Gastroesophageal sphincter (tissue), 4 donors: ENCODE data around the gene TBCK. TPM values are rescaled to one million over a fixed set of nuclear protein-coding genes. Genes with fewer than 3 reads are reported as not detected.

ENCODE experiments used
- ATAC-seq: fragments of 150-250 bp; one replicate; pipeline ENCODE4 v1.9.1; 2016; ENCODE audit warnings: mild to moderate bottlenecking, moderate library complexity
- H3K27ac ChIP-seq, 4 donors: fragments of 200-600 bp; sonication (generic) in 3 of 4; 1 replicate in 3 of 4; 2 replicates in 1 of 4; pipeline ENCODE4 v1.5.1; 2016 to 2019
- H3K27me3 ChIP-seq: fragments of 200-600 bp; sonication (generic); one replicate; pipeline ENCODE4 v1.5.1; 2019
- H3K36me3 ChIP-seq, 2 donors: fragments of 200-600 bp; sonication (generic); one replicate each; pipeline ENCODE4 v1.5.1; 2019; ENCODE audit warnings: control low read depth in 1 of 2
- H3K4me1 ChIP-seq, 3 donors: fragments of 200-600 bp; sonication (generic); 1 replicate in 2 of 3; 2 replicates in 1 of 3; pipeline ENCODE4 v1.5.1; 2016 to 2019; ENCODE audit warnings: control low read depth in 2 of 3
- H3K4me3 ChIP-seq, 2 donors: fragments of 200-600 bp; sonication (generic); one replicate each; pipeline ENCODE4 v1.5.1; 2019; ENCODE audit warnings: mild to moderate bottlenecking in 1 of 2, moderate library complexity in 1 of 2
- H3K9me3 ChIP-seq, 3 donors: fragments of 200-600 bp; sonication (generic); one replicate each; pipeline ENCODE4 v1.5.1; 2017 to 2019; ENCODE audit warnings: control low read depth in 2 of 3
- CTCF ChIP-seq, 4 experiments: fragments of 200-600 bp in 2 of 4; fragments of 450-650 bp in 2 of 4; sonication (generic) in 1 of 4; IDR thresholded peaks; one replicate each; pipeline ENCODE4 v1.5.1; 2017 to 2019; ENCODE audit warnings: antibody characterized with exemption in 4 of 4, mild to moderate bottlenecking in 2 of 4, moderate library complexity in 2 of 4
- EP300 ChIP-seq: sonication (generic); formaldehyde crosslinking; IDR thresholded peaks from one replicate; pipeline ENCODE4 v1.6.1; 2017; ENCODE audit warnings: antibody characterized with exemption, mild to moderate bottlenecking
- POLR2A ChIP-seq, 2 donors: fragments of 450-650 bp; IDR thresholded peaks; one replicate each; pipeline ENCODE4 v1.6.1; 2017; ENCODE audit warnings: antibody characterized with exemption in 2 of 2, mild to moderate bottlenecking in 2 of 2, moderate library complexity in 1 of 2
- POLR2AphosphoS5 ChIP-seq: sonication (generic); formaldehyde crosslinking; IDR thresholded peaks from one replicate; pipeline ENCODE4 v1.6.1; 2017; ENCODE audit warnings: antibody characterized with exemption
- WGBS, 2 donors: methylation state at CpG; one replicate each; pipeline ENCODE4 v1.1.5; 2018; ENCODE audit warnings: low coverage in 1 of 2; 5-methylcytosine and 5-hydroxymethylcytosine counted together
- total RNA-seq, 4 donors: library from RNA; depleted of rRNA; stranded (reverse); fragments of >200 nt; gene quantifications; one replicate each; pipeline ENCODE4 v1.1.0, GENCODE V29; 2016

The TBCK gene
- total RNA-seq, 4 donors from 2014 or later = 18.9 to 42.0 (median 20.9) TPM

DNA sequence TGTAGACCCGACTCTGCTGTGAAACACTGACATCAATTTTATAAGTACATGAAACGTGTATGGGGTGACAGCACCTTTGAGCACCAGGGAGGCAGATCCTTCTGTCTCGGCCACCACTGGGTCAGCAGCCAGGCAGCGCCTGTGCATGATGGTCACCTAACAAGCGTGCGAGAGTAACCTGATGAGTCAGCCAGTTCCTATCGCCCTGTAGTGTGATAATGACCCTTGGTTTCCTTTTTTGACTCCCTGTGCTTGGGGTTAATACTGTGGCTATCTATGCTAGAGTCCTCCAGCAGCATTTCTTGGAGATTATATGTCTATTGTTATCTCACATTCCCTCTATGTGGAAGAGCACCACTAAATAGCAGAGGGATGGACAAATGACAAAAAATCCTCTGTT lies 319.2 kb downstream of the TBCK start:
- no peak overlapping the region for H3K27ac ChIP-seq
- no peak overlapping the region for H3K4me3 ChIP-seq
- no peak for ATAC-seq
- 59 to 82% methylated on average over 3 to 7 of the region's 7 CpGs for WGBS, 2 donors
- peaks cover 0 to 14% (median 3%) of the 10 kb centered on the region in 3 donors for H3K4me1 ChIP-seq
- H3K27me3 ChIP-seq = no peaks in the 10 kb centered on the region
- H3K36me3 ChIP-seq = no peaks in the 10 kb centered on the region
- TF ChIP-seq EP300 (no peak), POLR2AphosphoS5 (no peak), CTCF (IDR thresholded peaks at IDR 0.05) (no peak), POLR2A (IDR thresholded peaks at IDR 0.05) (no peak)
- no peaks in the 10 kb centered on the region for H3K9me3 ChIP-seq

- WGBS, 2 donors = 80 to 90% methylated on average over 2 to 3 of the region's 5 CpGs
- TF ChIP-seq POLR2AphosphoS5 (no peak), EP300 (no peak), CTCF (IDR thresholded peaks at IDR 0.05) (no peak), POLR2A (IDR thresholded peaks at IDR 0.05) (no peak)
Measured at GRCh38 chr4:105994841-105995501, 321.0 kb downstream of the TBCK start.

DNA sequence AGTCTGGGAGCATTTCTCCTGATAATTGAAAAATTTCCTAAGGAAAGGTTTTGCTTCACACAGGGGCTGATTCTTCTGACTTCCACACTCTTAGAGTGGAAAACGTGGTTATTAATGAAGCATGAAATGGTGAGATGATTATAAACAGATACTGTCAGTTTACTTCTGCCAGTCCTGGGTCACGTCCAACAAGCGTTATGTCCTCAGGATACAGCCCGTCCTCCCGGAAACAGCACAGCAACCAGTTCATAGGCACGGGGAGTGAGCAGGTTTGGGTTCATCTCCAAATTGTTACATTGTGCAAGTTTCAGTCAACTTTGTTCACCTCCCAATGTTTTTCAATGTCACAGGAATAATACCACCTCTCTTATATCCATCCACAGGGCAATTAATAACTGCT lies 321.9 kb downstream of the TBCK start:
- 6 to 11% methylated on average over 5 to 6 of the region's 6 CpGs for WGBS, 2 donors
- no peak for TF ChIP-seq CTCF (IDR thresholded peaks at IDR 0.05)
- TF ChIP-seq POLR2A (IDR thresholded peaks at IDR 0.05) = no peak
- TF ChIP-seq EP300 = no peak
- no peak for TF ChIP-seq POLR2AphosphoS5
- no peak overlapping the region for H3K27ac ChIP-seq
- ATAC-seq = no peak
- H3K4me1 ChIP-seq = peaks cover 0 to 40% (median 3%) of the 10 kb centered on the region in 3 donors
- no peak overlapping the region for H3K4me3 ChIP-seq
- H3K27me3 ChIP-seq = no peaks in the 10 kb centered on the region
- no peaks in the 10 kb centered on the region for H3K36me3 ChIP-seq
- H3K9me3 ChIP-seq = no peaks in the 10 kb centered on the region

More at GRCh38 chr4:105994841-105995501, 321.0 kb downstream of the TBCK start:
- H3K9me3 ChIP-seq = no peaks in the 10 kb centered on the region
- no peaks in the 10 kb centered on the region for H3K36me3 ChIP-seq
- H3K27ac ChIP-seq = no peak overlapping the region
- ATAC-seq = no peak
- no peaks in the 10 kb centered on the region for H3K27me3 ChIP-seq
- H3K4me3 ChIP-seq = no peak overlapping the region
- H3K4me1 ChIP-seq = peaks cover 0 to 33% (median 3%) of the 10 kb centered on the region in 3 donors

DNA sequence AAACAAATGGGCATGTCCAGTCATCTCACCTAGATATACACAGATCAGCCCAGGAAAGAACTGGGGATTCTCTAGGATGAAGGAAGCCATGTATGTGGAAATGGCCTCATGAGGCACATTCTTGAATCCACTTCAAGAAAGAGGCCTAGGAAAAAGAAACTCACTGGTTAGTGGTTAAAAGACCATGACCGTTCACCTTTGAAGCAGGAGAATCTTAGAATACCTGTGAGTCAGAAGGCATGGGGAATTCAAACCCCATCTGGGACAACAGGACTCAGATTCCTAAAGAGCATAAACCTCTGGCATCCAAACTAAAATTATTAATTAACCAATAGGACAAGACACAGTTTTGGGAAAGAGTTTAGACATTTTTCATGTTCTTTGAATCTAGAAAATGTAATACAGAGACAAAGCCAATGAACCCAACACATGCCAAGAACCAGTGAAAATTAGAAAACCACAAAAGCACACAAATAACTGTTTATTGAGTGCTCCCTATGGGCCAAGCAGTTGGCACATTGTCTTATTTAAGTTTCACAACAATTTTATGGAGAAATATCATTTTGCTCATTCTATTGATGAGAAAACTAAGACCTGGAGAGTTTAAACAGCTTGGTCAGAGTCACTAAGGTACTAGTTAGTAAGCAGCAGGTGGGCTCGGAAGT lies 323.2 kb downstream of the TBCK start:
- ATAC-seq = no peak

More for the DNA sequence above, 323.2 kb downstream of the TBCK start:
- peaks cover 0 to 40% (median 3%) of the 10 kb centered on the region in 3 donors for H3K4me1 ChIP-seq
- no peak overlapping the region for H3K27ac ChIP-seq
- no peak overlapping the region for H3K4me3 ChIP-seq
- 100% methylated on average over 1 of the region's 2 CpGs for WGBS, 2 donors
- no peaks in the 10 kb centered on the region for H3K36me3 ChIP-seq
- H3K9me3 ChIP-seq = no peaks in the 10 kb centered on the region
- H3K27me3 ChIP-seq = no peaks in the 10 kb centered on the region
- TF ChIP-seq EP300 (no peak), CTCF (IDR thresholded peaks at IDR 0.05) (no peak), POLR2A (IDR thresholded peaks at IDR 0.05) (no peak), POLR2AphosphoS5 (no peak)
